ENCODE results near the gene ARL6IP5. TPM values are rescaled to one million over a fixed set of nuclear protein-coding genes. Genes with fewer than 3 reads are reported as not detected.

ARL6IP5 gene, protein sequence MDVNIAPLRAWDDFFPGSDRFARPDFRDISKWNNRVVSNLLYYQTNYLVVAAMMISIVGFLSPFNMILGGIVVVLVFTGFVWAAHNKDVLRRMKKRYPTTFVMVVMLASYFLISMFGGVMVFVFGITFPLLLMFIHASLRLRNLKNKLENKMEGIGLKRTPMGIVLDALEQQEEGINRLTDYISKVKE
- 100 to 1,000 TPM; 105 to 276 (median 186) TPM for total RNA-seq
- polyA plus RNA-seq = 100 to 1,000 TPM; 100 to 198 (median 130) TPM
- long read RNA-seq, donor 1, transcript ARL6IP5-201 (3 exons, 2,101 nt) = major isoform, 95 of 114 reads
- long read RNA-seq, donor 1, partial matches to known transcripts = 10 of 114 reads
- long read RNA-seq, donor 1, other reads (novel, unspliced or antisense) = 7 of 114 reads
- long read RNA-seq, donor 2, transcript ARL6IP5-201 (3 exons, 2,101 nt) = major isoform, 77 of 84 reads
- long read RNA-seq, donor 2, partial matches to known transcripts = 7 of 84 reads
- long read RNA-seq, donor 2, other reads (novel, unspliced or antisense) = 0 of 84 reads
- long read RNA-seq, donor 3, transcript ARL6IP5-201 (3 exons, 2,101 nt) = major isoform, 77 of 90 reads
- long read RNA-seq, donor 3, partial matches to known transcripts = 13 of 90 reads
- long read RNA-seq, donor 3, other reads (novel, unspliced or antisense) = 0 of 90 reads
- long read RNA-seq, donor 4, transcript ARL6IP5-201 (3 exons, 2,101 nt) = major isoform, 326 of 339 reads
- long read RNA-seq, donor 4, partial matches to known transcripts = 3 of 339 reads
- long read RNA-seq, donor 4, other reads (novel, unspliced or antisense) = 10 of 339 reads
- long read RNA-seq, donor 5, transcript ARL6IP5-201 (3 exons, 2,101 nt) = major isoform, 712 of 730 reads
- long read RNA-seq, donor 5, partial matches to known transcripts = 5 of 730 reads
- long read RNA-seq, donor 5, other reads (novel, unspliced or antisense) = 12 of 730 reads
- long read RNA-seq, donor 6, transcript ARL6IP5-201 (3 exons, 2,101 nt) = major isoform, 205 of 217 reads
- long read RNA-seq, donor 6, partial matches to known transcripts = 4 of 217 reads
- long read RNA-seq, donor 6, other reads (novel, unspliced or antisense) = 7 of 217 reads
- long read RNA-seq, donor 7, transcript ARL6IP5-201 (3 exons, 2,101 nt) = major isoform, 47 of 56 reads
- long read RNA-seq, donor 7, partial matches to known transcripts = 8 of 56 reads
- long read RNA-seq, donor 7, other reads (novel, unspliced or antisense) = 0 of 56 reads
- long read RNA-seq, donor 8, transcript ARL6IP5-202 (2 exons, 580 nt) = minor isoform, 11 of 152 reads
- long read RNA-seq, donor 8, transcript ARL6IP5-201 (3 exons, 2,101 nt) = major isoform, 125 of 152 reads
- long read RNA-seq, donor 8, partial matches to known transcripts = 16 of 152 reads
- long read RNA-seq, donor 8, other reads (novel, unspliced or antisense) = 0 of 152 reads
- long read RNA-seq, donor 9, transcript ARL6IP5-201 (3 exons, 2,101 nt) = major isoform, 95 of 106 reads
- long read RNA-seq, donor 9, partial matches to known transcripts = 8 of 106 reads
- long read RNA-seq, donor 9, other reads (novel, unspliced or antisense) = 0 of 106 reads
- long read RNA-seq, donor 10, transcript ARL6IP5-201 (3 exons, 2,101 nt) = major isoform, 51 of 72 reads
- long read RNA-seq, donor 10, partial matches to known transcripts = 19 of 72 reads
- long read RNA-seq, donor 10, other reads (novel, unspliced or antisense) = 0 of 72 reads

DNA sequence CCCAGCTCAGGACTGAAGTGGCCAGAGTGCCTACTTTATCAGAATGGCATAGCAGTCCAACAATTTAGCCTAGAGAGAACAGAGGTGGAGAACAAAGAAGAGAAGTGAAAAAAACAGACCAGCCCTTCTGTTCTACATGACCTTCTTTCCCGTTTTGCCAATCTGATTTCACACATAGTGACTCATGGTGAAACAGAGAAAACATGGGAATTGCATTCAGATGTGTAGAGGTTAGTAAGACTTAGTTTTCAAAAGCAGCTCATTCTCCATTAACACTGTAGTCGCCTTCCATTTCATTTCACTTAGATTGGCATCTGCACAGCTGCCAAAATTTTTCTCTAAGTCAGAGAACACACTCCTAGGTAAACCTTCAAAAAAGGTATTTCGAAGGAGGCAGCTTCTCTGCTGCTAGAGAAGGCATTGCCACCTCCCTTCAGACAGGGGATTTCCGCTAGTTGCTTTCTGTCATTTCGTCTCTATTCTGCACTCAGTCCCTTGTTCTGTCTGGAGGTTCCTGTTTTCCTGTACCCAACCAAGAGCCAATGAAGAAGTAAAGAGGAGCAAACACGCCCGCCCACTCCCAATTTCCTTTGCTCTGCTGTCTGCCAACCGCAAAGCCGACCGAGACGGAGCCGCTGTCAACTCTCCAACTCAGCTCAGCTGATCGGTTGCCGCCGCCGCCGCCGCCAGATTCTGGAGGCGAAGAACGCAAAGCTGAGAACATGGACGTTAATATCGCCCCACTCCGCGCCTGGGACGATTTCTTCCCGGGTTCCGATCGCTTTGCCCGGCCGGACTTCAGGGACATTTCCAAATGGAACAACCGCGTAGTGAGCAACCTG is at the start of gene ARL6IP5:
Gene ARL6IP5, plus strand, starts transcription at position 612 of the 842 bp plus-strand sequence. Its CDS starts 111 bp downstream, at position 723.
- WGBS, 4 donors = 1 to 3% (median 2%) methylated on average over 28 to 32 of the region's 32 CpGs
- no peaks in the 10 kb centered on the region for H3K27me3 ChIP-seq
- intact Hi-C loops (cut with DNase I) = no loop called here
- DNase-seq = peak; percentile 92 to 97 (median 95)
- H3K4me3 ChIP-seq = peak within 1 kb of the TSS; percentile 58 to 92 (median 66)
- peaks cover 41 to 66% of the 10 kb centered on the region in 2 donors for H3K4me1 ChIP-seq (replicated peaks in 1 of 2)
- H3K36me3 ChIP-seq (replicated peaks in 1 of 2) = no peaks in the 10 kb centered on the region
- TF ChIP-seq POLR2A (IDR thresholded peaks at IDR 0.05) = peak; percentile 33 to 88
- TF ChIP-seq, protein P1, sequence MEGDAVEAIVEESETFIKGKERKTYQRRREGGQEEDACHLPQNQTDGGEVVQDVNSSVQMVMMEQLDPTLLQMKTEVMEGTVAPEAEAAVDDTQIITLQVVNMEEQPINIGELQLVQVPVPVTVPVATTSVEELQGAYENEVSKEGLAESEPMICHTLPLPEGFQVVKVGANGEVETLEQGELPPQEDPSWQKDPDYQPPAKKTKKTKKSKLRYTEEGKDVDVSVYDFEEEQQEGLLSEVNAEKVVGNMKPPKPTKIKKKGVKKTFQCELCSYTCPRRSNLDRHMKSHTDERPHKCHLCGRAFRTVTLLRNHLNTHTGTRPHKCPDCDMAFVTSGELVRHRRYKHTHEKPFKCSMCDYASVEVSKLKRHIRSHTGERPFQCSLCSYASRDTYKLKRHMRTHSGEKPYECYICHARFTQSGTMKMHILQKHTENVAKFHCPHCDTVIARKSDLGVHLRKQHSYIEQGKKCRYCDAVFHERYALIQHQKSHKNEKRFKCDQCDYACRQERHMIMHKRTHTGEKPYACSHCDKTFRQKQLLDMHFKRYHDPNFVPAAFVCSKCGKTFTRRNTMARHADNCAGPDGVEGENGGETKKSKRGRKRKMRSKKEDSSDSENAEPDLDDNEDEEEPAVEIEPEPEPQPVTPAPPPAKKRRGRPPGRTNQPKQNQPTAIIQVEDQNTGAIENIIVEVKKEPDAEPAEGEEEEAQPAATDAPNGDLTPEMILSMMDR (IDR thresholded peaks at IDR 0.05) = no peak
- H3K27ac ChIP-seq = peak within 1 kb of the TSS; percentile 66 to 96 (median 90)
- no peaks in the 10 kb centered on the region for H3K9me3 ChIP-seq (replicated peaks in 1 of 3)

DNA sequence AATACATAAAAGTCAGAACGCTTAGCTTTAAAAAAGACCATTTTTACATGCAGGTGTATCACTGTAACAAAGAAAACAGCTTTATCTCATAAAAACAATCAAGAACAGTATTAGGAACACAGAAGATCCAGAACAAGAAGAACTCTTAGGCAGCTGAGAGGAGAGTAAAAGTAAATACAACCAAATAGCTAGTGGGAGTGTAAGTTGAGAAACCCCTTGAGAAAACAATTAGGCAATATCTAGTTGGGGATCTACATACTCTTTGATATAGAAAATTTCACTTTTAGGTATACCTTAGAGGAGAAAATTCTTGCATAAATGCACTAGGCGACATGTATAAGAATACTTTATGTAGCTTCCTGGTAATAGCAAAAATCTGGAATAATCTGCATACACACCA is 40.1 kb upstream of the ARL6IP5 start:
- Histone ChIP-seq H3K9me3 (replicated peaks in 1 of 3) (no peaks in the 10 kb centered on the region), H3K4me3 (no peak overlapping the region), H3K27me3 (no peaks in the 10 kb centered on the region), H3K4me1 (replicated peaks in 1 of 2) (peaks cover 0 to 21% of the 10 kb centered on the region in 2 donors), H3K36me3 (replicated peaks in 1 of 2) (peaks cover 0 to 75% of the 10 kb centered on the region in 2 donors), H3K27ac (no peak overlapping the region)
- 97 to 100% (median 99%) methylated on average over 2 of the region's 2 CpGs for WGBS, 4 donors
- TF ChIP-seq, protein P1 (IDR thresholded peaks at IDR 0.05) = no peak
- no peak for TF ChIP-seq POLR2A (IDR thresholded peaks at IDR 0.05)
- intact Hi-C loops (cut with DNase I) = no loop called here
- no peak for DNase-seq

DNA sequence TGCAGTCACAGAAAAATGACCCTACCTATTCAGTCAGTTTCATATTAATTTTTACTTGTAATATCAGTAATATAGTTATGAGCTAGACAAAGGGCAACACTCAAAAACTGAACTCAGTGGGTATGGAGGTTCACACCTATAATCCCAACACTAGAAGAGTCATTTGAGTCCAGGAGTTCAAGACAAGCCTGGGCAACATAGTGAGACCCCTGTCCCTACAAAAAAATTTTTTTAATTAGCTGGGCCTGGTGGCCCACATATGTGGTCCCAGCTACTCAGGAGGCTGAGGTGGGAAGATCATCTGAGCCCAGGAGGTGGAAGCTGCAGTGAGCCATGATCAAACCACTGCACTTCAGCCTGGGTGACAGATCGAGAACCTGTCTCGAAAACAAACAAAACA is 35.7 kb upstream of the ARL6IP5 start:
- WGBS, 4 donors = 90 to 98% (median 96%) methylated on average over 2 of the region's 2 CpGs
- H3K4me1 ChIP-seq (replicated peaks in 1 of 2) = peaks cover 0 to 38% of the 10 kb centered on the region in 2 donors

More for the DNA sequence above, 35.7 kb upstream of the ARL6IP5 start:
- intact Hi-C loops (cut with DNase I) = no loop called here
- DNase-seq = no peak
- Histone ChIP-seq H3K36me3 (replicated peaks in 1 of 2) (peaks cover 0 to 35% of the 10 kb centered on the region in 2 donors), H3K9me3 (replicated peaks in 1 of 3) (no peaks in the 10 kb centered on the region), H3K4me3 (no peak overlapping the region), H3K27ac (no peak overlapping the region), H3K27me3 (no peaks in the 10 kb centered on the region)
- TF ChIP-seq, protein P1 (IDR thresholded peaks at IDR 0.05) = no peak
- no peak for TF ChIP-seq POLR2A (IDR thresholded peaks at IDR 0.05)

All from adrenal gland (tissue), 19 donors.